ENCODE results near the gene TLDC2. TPM values are rescaled to one million over a fixed set of nuclear protein-coding genes. Genes with fewer than 3 reads are reported as not detected.

The TLDC2 gene
- total RNA-seq, 1 donor from 2014 or later = 0.34 TPM

- Mint-ChIP-seq H3K9me3 (ENCODE audit: low read depth) (no peaks in the 10 kb centered on the region), H3K27me3 (no peaks in the 10 kb centered on the region), H3K27ac (no peak overlapping the region), H3K36me3 (ENCODE audit: insufficient read depth) (peaks cover 1% of the 10 kb centered on the region), H3K4me3 (ENCODE audit: low read depth) (no peak overlapping the region), H3K4me1 (ENCODE audit: low read depth) (peaks cover 7% of the 10 kb centered on the region)
- DNase-seq (ENCODE audit: low spot score, unreplicated experiment) = no peak
- no peak for TF ChIP-seq CTCF (IDR thresholded peaks at IDR 0.05; ENCODE audit: unreplicated experiment)
Measured at GRCh38 chr20:36920334-36920730, 44.4 kb downstream of the TLDC2 start.

DNA sequence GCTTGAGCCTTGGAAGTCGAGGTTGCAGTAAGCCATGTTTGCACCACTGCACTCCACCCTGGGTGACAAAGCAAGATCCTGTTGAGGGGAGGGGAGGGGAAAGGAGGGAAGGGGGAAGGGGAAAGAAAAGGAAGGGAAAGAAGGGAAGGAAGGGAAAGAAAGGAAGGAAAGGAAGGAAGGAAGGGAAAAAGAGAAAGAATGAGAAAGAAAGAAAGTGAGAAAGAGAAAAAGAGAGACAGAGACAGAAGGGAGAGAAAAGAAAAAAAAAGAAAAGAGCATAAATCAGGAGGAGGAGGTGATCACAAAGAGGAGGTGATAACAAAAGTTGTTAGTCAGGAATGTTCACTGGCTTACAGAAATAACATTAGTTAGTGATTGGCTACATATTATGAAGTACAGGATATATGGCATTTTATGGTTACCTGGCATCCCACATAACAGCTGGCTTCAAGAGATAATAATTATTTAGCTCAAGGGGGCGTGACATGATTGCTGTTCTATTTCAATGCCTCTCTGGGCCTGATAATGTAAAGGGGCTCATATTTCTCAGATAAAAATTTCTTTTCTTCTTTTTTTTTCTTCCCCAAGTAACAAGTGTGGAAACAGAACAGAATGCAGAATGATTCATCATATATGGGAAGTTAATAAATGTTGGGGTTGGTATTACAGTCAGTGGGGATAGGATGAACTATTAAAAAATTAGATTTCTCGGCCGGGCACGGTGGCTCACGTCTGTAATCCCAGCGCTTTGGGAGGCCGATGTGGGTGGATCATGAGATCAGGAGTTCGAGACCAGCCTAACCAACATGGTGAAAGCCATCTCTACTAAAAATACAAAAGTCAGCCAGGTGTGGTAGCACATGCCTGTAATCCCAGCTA lies 48.5 kb downstream of the TLDC2 start:
- peak overlapping the region; percentile 77 for H3K27ac Mint-ChIP-seq
- H3K4me3 Mint-ChIP-seq (ENCODE audit: low read depth) = no peak overlapping the region
- no peaks in the 10 kb centered on the region for H3K27me3 Mint-ChIP-seq
- H3K4me1 Mint-ChIP-seq (ENCODE audit: low read depth) = peaks cover 7% of the 10 kb centered on the region
- TF ChIP-seq CTCF (IDR thresholded peaks at IDR 0.05; ENCODE audit: unreplicated experiment) = no peak
- DNase-seq (ENCODE audit: low spot score, unreplicated experiment) = no peak
- H3K9me3 Mint-ChIP-seq (ENCODE audit: low read depth) = no peaks in the 10 kb centered on the region
- peaks cover 2% of the 10 kb centered on the region for H3K36me3 Mint-ChIP-seq (ENCODE audit: insufficient read depth)

- no peaks in the 10 kb centered on the region for H3K9me3 Mint-ChIP-seq (ENCODE audit: low read depth)
- H3K36me3 Mint-ChIP-seq (ENCODE audit: insufficient read depth) = peaks cover 1% of the 10 kb centered on the region
- no peaks in the 10 kb centered on the region for H3K27me3 Mint-ChIP-seq
- no peak overlapping the region for H3K4me3 Mint-ChIP-seq (ENCODE audit: low read depth)
- no peak for DNase-seq (ENCODE audit: low spot score, unreplicated experiment)
- TF ChIP-seq CTCF (IDR thresholded peaks at IDR 0.05; ENCODE audit: unreplicated experiment) = no peak
- no peak overlapping the region for H3K27ac Mint-ChIP-seq
- H3K4me1 Mint-ChIP-seq (ENCODE audit: low read depth) = peaks cover 7% of the 10 kb centered on the region
Measured at GRCh38 chr20:36925234-36925633, 49.3 kb downstream of the TLDC2 start.

DNA sequence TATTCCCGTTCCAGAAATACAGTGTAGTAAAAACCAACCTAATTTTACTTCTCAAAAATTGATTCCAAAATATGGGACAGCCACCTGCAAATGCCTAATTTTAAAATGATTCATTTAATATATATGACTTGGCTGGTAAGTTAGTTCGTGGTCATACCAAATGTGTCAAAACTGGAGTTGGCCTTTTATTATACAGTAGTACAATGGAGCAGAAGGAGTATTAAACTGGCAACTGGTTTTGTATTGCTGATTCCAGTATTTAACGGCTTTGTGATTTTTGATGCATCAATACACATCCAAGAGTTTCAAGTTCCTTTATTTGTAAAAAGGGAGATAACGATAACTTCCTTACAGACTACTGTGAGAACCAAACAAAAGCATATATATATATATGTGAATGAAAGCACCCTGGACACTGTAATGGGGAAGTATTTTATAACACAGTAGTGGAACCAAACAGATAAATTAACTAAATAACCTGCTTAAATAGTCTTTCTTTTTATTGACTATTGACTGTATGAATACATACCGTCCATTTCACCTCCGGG lies 50.8 kb downstream of the TLDC2 start:
- Mint-ChIP-seq H3K4me3 (ENCODE audit: low read depth) (no peak overlapping the region), H3K27me3 (no peaks in the 10 kb centered on the region), H3K9me3 (ENCODE audit: low read depth) (no peaks in the 10 kb centered on the region), H3K36me3 (ENCODE audit: insufficient read depth) (peaks cover 1% of the 10 kb centered on the region), H3K4me1 (ENCODE audit: low read depth) (peaks cover 7% of the 10 kb centered on the region), H3K27ac (no peak overlapping the region)
- TF ChIP-seq CTCF (IDR thresholded peaks at IDR 0.05; ENCODE audit: unreplicated experiment) = no peak
- no peak for DNase-seq (ENCODE audit: low spot score, unreplicated experiment)

DNA sequence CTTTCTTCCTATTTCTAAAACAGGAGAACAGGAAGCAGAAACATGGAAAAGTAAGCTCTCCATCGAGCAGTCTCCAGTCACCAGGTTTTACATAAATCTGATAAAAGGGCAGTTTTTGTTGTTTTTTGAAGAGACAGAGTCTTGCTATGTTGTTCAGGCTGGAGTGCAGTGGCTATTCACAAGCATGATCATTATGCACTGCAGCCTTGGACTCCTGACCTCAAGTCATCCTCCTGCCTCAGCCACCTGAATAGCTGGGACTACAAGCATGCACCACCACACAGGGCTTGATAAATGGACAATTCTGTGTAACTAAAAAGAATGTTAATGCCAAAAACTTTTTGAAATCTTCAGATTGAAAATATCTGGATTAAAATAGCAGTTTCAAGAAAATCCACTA lies 51.8 kb downstream of the TLDC2 start:
- Mint-ChIP-seq H3K36me3 (ENCODE audit: insufficient read depth) (peaks cover 1% of the 10 kb centered on the region), H3K4me1 (ENCODE audit: low read depth) (peaks cover 7% of the 10 kb centered on the region), H3K4me3 (ENCODE audit: low read depth) (no peak overlapping the region), H3K27ac (no peak overlapping the region), H3K27me3 (no peaks in the 10 kb centered on the region), H3K9me3 (ENCODE audit: low read depth) (no peaks in the 10 kb centered on the region)
- no peak for TF ChIP-seq CTCF (IDR thresholded peaks at IDR 0.05; ENCODE audit: unreplicated experiment)
- no peak for DNase-seq (ENCODE audit: low spot score, unreplicated experiment)
